A172 (cell line): ENCODE results near the gene SLC5A7. TPM values are rescaled to one million over a fixed set of nuclear protein-coding genes. Genes with fewer than 3 reads are reported as not detected.

Experiments
- total RNA-seq: library from RNA; depleted of rRNA; stranded (reverse); fragments of >200 nt; shearing (Covaris generic); gene quantifications from 2 replicates; pipeline ENCODE4 v1.2.3, GENCODE V29; 2014; rRNA removed

SLC5A7 gene
- total RNA-seq, 1 experiment from 2014 or later: not detected

Other genes with a start within 250 kb of the SLC5A7 start
- gene RGPD4, start 159.6 kb upstream of the SLC5A7 start, total RNA-seq: not detected in 2 replicates